Smooth muscle cell (in vitro differentiated cells): ENCODE measurements around the gene SLK. TPM values are rescaled to one million over a fixed set of nuclear protein-coding genes. Genes with fewer than 3 reads are reported as not detected.

Experiments used
- DNase-seq: peaks from one replicate; lab custom pipeline; 2025; ENCODE audit not compliant: unreplicated experiment; lab: John Stamatoyannopoulos, UW
- H2AFZ ChIP-seq: fragments of 200-600 bp; sonication (generic); 2 replicates; pipeline ENCODE4 v1.6.0; 2016; ENCODE audit warnings: antibody characterized with exemption, low read depth, mild to moderate bottlenecking
- H3F3A ChIP-seq: fragments of 200-600 bp; sonication (generic); 2 replicates; pipeline ENCODE4 v1.6.0; 2017; ENCODE audit warnings: antibody characterized with exemption, low read depth
- H3K27ac ChIP-seq: fragments of 200-600 bp; sonication (generic); 2 replicates; pipeline ENCODE4 v1.5.1; 2016; ENCODE audit warnings: low read depth, mild to moderate bottlenecking
- H3K27me3 ChIP-seq: fragments of 200-600 bp; sonication (generic); 2 replicates; pipeline ENCODE4 v1.6.1; 2016; ENCODE audit warnings: low read depth, mild to moderate bottlenecking
- H3K36me3 ChIP-seq: fragments of 200-600 bp; sonication (generic); 2 replicates; pipeline ENCODE4 v1.5.1; 2016; ENCODE audit warnings: low read depth
- H3K4me1 ChIP-seq: fragments of 200-600 bp; sonication (generic); 2 replicates; pipeline ENCODE4 v1.5.1; 2016; ENCODE audit warnings: low read depth
- H3K4me2 ChIP-seq: fragments of 200-600 bp; sonication (generic); 2 replicates; pipeline ENCODE4 v1.6.0; 2016; ENCODE audit warnings: mild to moderate bottlenecking
- H3K4me3 ChIP-seq: fragments of 200-600 bp; sonication (generic); 2 replicates; pipeline ENCODE4 v1.5.1; 2016; ENCODE audit warnings: mild to moderate bottlenecking
- H3K79me2 ChIP-seq: fragments of 200-600 bp; sonication (generic); 2 replicates; pipeline ENCODE4 v1.6.0; 2016; ENCODE audit warnings: low read depth, mild to moderate bottlenecking
- H3K9ac ChIP-seq: fragments of 200-600 bp; sonication (generic); 2 replicates; pipeline ENCODE4 v1.6.0; 2016; ENCODE audit warnings: low read depth
- H3K9me3 ChIP-seq: fragments of 200-600 bp; sonication (generic); replicated peaks from 2 replicates; pipeline ENCODE4 v1.5.1; 2016; ENCODE audit warnings: low read depth
- H4K20me1 ChIP-seq: fragments of 200-600 bp; sonication (generic); 2 replicates; pipeline ENCODE4 v1.6.0; 2016; ENCODE audit warnings: low read depth
- WGBS: methylation state at CpG from one replicate; pipeline ENCODE4 v1.1.7; 2016; ENCODE audit warnings: low lambda C conversion rate; 5-methylcytosine and 5-hydroxymethylcytosine counted together
- polyA plus RNA-seq: library from polyadenylated mRNA; unstranded; fragments of >200 nt; fragmentation: Nextera tagmentation; extraction: Ambion mirVana; gene quantifications from 2 replicates; pipeline ENCODE4 v1.2.1, GENCODE V29; 2016
- total RNA-seq: library from RNA; depleted of rRNA; stranded (reverse); fragments of >200 nt; gene quantifications from 2 replicates; pipeline ENCODE4 v1.2.3, GENCODE V29; 2014
- TF ChIP-seq, protein P1 (sequence below): fragments of 200-600 bp; sonication (generic); IDR thresholded peaks from 2 replicates; pipeline ENCODE4 v1.5.1; 2017; ENCODE audit warnings: borderline replicate concordance, mild to moderate bottlenecking, antibody characterized with exemption; ENCODE audit not compliant: insufficient read depth, poor library complexity, severe bottlenecking

Gene SLK
- total and polyA plus RNA-seq, 2 experiments from 2014 or later = 15.5 to 45.7 TPM

GRCh38 chr10:104020020-104020419 lies 53.1 kb downstream of the SLK start:
- Histone ChIP-seq H3K27ac (no peak overlapping the region), H3K4me3 (no peak overlapping the region), H3K36me3 (peaks cover 22% of the 10 kb centered on the region), H3K4me1 (no peaks in the 10 kb centered on the region), H3K79me2 (no peaks in the 10 kb centered on the region), H3K27me3 (no peaks in the 10 kb centered on the region), H3K9ac (no peak overlapping the region), H3K9me3 (no peaks in the 10 kb centered on the region), H3K4me2 (no peak overlapping the region), H3F3A (no peaks in the 10 kb centered on the region), H4K20me1 (no peaks in the 10 kb centered on the region), H2AFZ (no peak overlapping the region)
- 95% methylated on average over 1 of the region's 1 CpG for WGBS
- no peak for DNase-seq
- TF ChIP-seq, protein P1, sequence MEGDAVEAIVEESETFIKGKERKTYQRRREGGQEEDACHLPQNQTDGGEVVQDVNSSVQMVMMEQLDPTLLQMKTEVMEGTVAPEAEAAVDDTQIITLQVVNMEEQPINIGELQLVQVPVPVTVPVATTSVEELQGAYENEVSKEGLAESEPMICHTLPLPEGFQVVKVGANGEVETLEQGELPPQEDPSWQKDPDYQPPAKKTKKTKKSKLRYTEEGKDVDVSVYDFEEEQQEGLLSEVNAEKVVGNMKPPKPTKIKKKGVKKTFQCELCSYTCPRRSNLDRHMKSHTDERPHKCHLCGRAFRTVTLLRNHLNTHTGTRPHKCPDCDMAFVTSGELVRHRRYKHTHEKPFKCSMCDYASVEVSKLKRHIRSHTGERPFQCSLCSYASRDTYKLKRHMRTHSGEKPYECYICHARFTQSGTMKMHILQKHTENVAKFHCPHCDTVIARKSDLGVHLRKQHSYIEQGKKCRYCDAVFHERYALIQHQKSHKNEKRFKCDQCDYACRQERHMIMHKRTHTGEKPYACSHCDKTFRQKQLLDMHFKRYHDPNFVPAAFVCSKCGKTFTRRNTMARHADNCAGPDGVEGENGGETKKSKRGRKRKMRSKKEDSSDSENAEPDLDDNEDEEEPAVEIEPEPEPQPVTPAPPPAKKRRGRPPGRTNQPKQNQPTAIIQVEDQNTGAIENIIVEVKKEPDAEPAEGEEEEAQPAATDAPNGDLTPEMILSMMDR = no peak

DNA sequence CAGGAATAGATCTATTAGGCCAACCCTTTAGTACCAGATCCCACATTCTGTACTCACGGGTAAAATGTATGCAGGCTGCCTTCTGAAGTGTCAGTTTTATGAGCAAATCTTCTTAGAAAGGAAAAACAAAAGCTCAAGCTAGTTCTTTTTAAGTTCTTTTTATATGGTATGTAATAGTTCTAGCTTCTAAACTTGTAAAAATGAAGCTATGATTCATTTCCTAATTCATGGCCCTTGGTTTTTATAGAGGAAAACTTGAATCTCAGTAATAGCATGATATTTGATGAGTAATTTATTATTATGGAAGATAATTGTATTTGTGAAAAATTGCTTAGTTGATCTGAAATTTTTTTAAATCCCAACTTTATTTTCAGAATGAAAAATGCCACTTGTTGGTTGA lies 54.3 kb downstream of the SLK start:
- Histone ChIP-seq H3K9ac (no peak overlapping the region), H3K79me2 (no peaks in the 10 kb centered on the region), H3K27ac (no peak overlapping the region), H2AFZ (no peak overlapping the region), H3F3A (no peaks in the 10 kb centered on the region), H3K4me3 (no peak overlapping the region), H3K36me3 (peaks cover 27% of the 10 kb centered on the region), H3K27me3 (no peaks in the 10 kb centered on the region), H4K20me1 (no peaks in the 10 kb centered on the region), H3K9me3 (no peaks in the 10 kb centered on the region), H3K4me2 (no peak overlapping the region), H3K4me1 (no peaks in the 10 kb centered on the region)
- WGBS = 89% methylated on average over 1 of the region's 1 CpG
- TF ChIP-seq, protein P1 = no peak
- DNase-seq = no peak

- DNase-seq = no peak
- peaks cover 27% of the 10 kb centered on the region for H3K36me3 ChIP-seq
These were observed 55.1 kb downstream of the SLK start for GRCh38 chr10:104022026-104022425.

GRCh38 chr10:104025524-104025923 lies 58.6 kb downstream of the SLK start:
- no peak overlapping the region for H3K4me3 ChIP-seq

More at GRCh38 chr10:104022026-104022425, 55.1 kb downstream of the SLK start:
- Histone ChIP-seq H4K20me1 (no peaks in the 10 kb centered on the region), H3K4me3 (no peak overlapping the region), H3K4me2 (no peak overlapping the region), H3K9me3 (no peaks in the 10 kb centered on the region), H3K27ac (no peak overlapping the region), H3F3A (no peaks in the 10 kb centered on the region), H3K4me1 (no peaks in the 10 kb centered on the region), H3K9ac (no peak overlapping the region), H3K27me3 (no peaks in the 10 kb centered on the region), H2AFZ (no peak overlapping the region), H3K79me2 (no peaks in the 10 kb centered on the region)
- TF ChIP-seq, protein P1 = no peak
- 99% methylated on average over 5 of the region's 5 CpGs for WGBS

More at GRCh38 chr10:104025524-104025923, 58.6 kb downstream of the SLK start:
- no peak overlapping the region for H3K4me2 ChIP-seq
- no peak for DNase-seq
- no peaks in the 10 kb centered on the region for H3K4me1 ChIP-seq
- TF ChIP-seq, protein P1 = no peak
- no peak overlapping the region for H3K9ac ChIP-seq
- 94% methylated on average over 5 of the region's 5 CpGs for WGBS
- H3K27ac ChIP-seq = no peak overlapping the region
- no peaks in the 10 kb centered on the region for H3K27me3 ChIP-seq
- peaks cover 15% of the 10 kb centered on the region for H3K36me3 ChIP-seq
- no peak overlapping the region for H2AFZ ChIP-seq
- H3K79me2 ChIP-seq = no peaks in the 10 kb centered on the region
- no peaks in the 10 kb centered on the region for H3K9me3 ChIP-seq
- H4K20me1 ChIP-seq = peaks cover 8% of the 10 kb centered on the region
- H3F3A ChIP-seq = no peaks in the 10 kb centered on the region
